ENCODE data around the gene TMOD4.
"Not testable (repeated sequence)": the region's sequence is repeated elsewhere in the genome, so short reads cannot be mapped to it uniquely, and the experiment has no call there.

GRCh38 chr1:151188667-151189066, 12.9 kb upstream of the TMOD4 start:
- TF ChIP-seq CTCF, POLR2A (IDR thresholded peaks at IDR 0.05): not testable (repeated sequence)
